NCI-H774 (cell line): Measurements from ENCODE around the gene FAM47E.
"Not testable (repeated sequence)": the region's sequence is repeated elsewhere in the genome, so short reads cannot be mapped to it uniquely, and the experiment has no call there.

ENCODE experiments used
- DNase-seq: peaks from one replicate; lab custom pipeline; 2025; lab: John Stamatoyannopoulos, UW

Gene FAM47E

GRCh38 chr4:76270244-76271175 is 19.0 kb downstream of the FAM47E start:
- no peak for DNase-seq

GRCh38 chr4:76271248-76271647 is 19.7 kb downstream of the FAM47E start:
- no peak for DNase-seq

GRCh38 chr4:76272073-76272472 is 20.6 kb downstream of the FAM47E start:
- no peak for DNase-seq

- no peak for DNase-seq
Observed at GRCh38 chr4:76272582-76272981, 21.1 kb downstream of the FAM47E start.

- DNase-seq: no peak
Observed at GRCh38 chr4:76272999-76273398, 21.5 kb downstream of the FAM47E start.

- DNase-seq: no peak
Observed at GRCh38 chr4:76275486-76276124, 24.1 kb downstream of the FAM47E start.

- no peak for DNase-seq
Observed at GRCh38 chr4:76276813-76277212, 25.3 kb downstream of the FAM47E start.

- DNase-seq: no peak
Observed at GRCh38 chr4:76277667-76278066, 26.1 kb downstream of the FAM47E start.

GRCh38 chr4:76278583-76278982 is 27.1 kb downstream of the FAM47E start:
- no peak for DNase-seq

- no peak for DNase-seq
Observed at GRCh38 chr4:76279462-76279861, 27.9 kb downstream of the FAM47E start.

- DNase-seq: no peak
Observed at GRCh38 chr4:76280488-76281441, 29.2 kb downstream of the FAM47E start.

- DNase-seq: not testable (repeated sequence)
Observed at GRCh38 chr4:76281594-76281993, 30.1 kb downstream of the FAM47E start.

GRCh38 chr4:76282941-76283689 is 31.6 kb downstream of the FAM47E start:
- no peak for DNase-seq

- no peak for DNase-seq
Observed at GRCh38 chr4:76283900-76284299, 32.4 kb downstream of the FAM47E start.

GRCh38 chr4:76287811-76288210 is 36.3 kb downstream of the FAM47E start:
- DNase-seq: not testable (repeated sequence)

GRCh38 chr4:76292730-76293129 is 41.2 kb downstream of the FAM47E start:
- DNase-seq: no peak

GRCh38 chr4:76293772-76294171 is 42.3 kb downstream of the FAM47E start:
- DNase-seq: no peak

GRCh38 chr4:76296286-76296820 is 44.8 kb downstream of the FAM47E start:
- no peak for DNase-seq

- no peak for DNase-seq
Observed at GRCh38 chr4:76298227-76298626, 46.7 kb downstream of the FAM47E start.

- DNase-seq: no peak
Observed at GRCh38 chr4:76300012-76300411, 48.5 kb downstream of the FAM47E start.
